ACC112 (cell line): ENCODE data around the gene TYK2.
"Not testable (repeated sequence)": the region's sequence is repeated elsewhere in the genome, so short reads cannot be mapped to it uniquely, and the experiment has no call there.

Experiments
- H2AFZ ChIP-seq: fragments of 200-600 bp; sonication (generic); one replicate; pipeline ENCODE4 v1.6.0; 2017; ENCODE audit warnings: antibody characterized with exemption, low read length; ENCODE audit not compliant: unreplicated experiment
- H3K27ac ChIP-seq: fragments of 200-600 bp; sonication (generic); 2 replicates; pipeline ENCODE4 v1.5.1; 2014; ENCODE audit warnings: low read depth, mild to moderate bottlenecking, antibody characterized with exemption, low read length, moderate library complexity
- H3K27me3 ChIP-seq: fragments of 200-600 bp; sonication (generic); 2 replicates; pipeline ENCODE4 v1.6.1; 2014; ENCODE audit warnings: mild to moderate bottlenecking, antibody characterized with exemption, low read length, moderate library complexity, mixed read lengths; ENCODE audit not compliant: insufficient read depth
- H3K36me3 ChIP-seq: fragments of 200-600 bp; sonication (generic); 2 replicates; pipeline ENCODE4 v1.6.1; 2016; ENCODE audit warnings: mild to moderate bottlenecking, antibody characterized with exemption, low read length, moderate library complexity, mixed read lengths; ENCODE audit not compliant: insufficient read depth
- H3K4me1 ChIP-seq: fragments of 200-600 bp; sonication (generic); one replicate; pipeline ENCODE4 v1.6.1; 2016; ENCODE audit warnings: low read length, mixed read lengths; ENCODE audit not compliant: insufficient read depth, unreplicated experiment, control insufficient read depth
- H3K4me3 ChIP-seq: fragments of 200-600 bp; sonication (generic); 2 replicates; pipeline ENCODE4 v1.5.1; 2014; ENCODE audit warnings: mild to moderate bottlenecking, low read depth, low read length
- H3K79me2 ChIP-seq: fragments of 200-600 bp; sonication (generic); one replicate; pipeline ENCODE4 v1.6.0; 2016; ENCODE audit warnings: low read length; ENCODE audit not compliant: control insufficient read depth, unreplicated experiment, insufficient read depth

TYK2 gene

DNA sequence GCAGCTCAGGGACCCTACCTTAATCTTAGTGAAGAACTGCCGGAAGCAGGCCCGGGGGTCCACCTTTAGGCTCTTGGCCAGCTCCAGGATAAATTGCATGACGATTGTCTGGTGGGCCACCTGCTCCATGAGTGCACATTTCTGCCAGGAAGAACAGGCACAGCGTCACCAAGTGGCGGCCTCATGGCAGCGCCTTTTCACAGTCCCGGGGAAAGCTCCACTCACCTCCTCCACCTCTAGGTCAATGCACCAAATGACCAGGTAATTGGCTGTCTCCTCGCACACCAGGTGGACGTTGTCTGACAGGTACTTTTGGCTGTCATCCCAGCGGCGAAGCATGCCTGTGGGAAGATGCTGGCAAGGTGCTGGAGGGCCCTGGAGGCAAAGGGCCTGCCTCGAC is 14.6 kb upstream of the TYK2 start:
- Histone ChIP-seq H3K79me2 (peaks cover 28% of the 10 kb centered on the region), H3K4me1 (no peaks in the 10 kb centered on the region), H3K27ac (no peak overlapping the region), H3K36me3 (0 out of 2 replicates have a peak, but pooled peaks cover 3% of the 10 kb centered on the region), H3K4me3 (no peak overlapping the region), H3K27me3 (no peaks in the 10 kb centered on the region), H2AFZ (no peak overlapping the region)

DNA sequence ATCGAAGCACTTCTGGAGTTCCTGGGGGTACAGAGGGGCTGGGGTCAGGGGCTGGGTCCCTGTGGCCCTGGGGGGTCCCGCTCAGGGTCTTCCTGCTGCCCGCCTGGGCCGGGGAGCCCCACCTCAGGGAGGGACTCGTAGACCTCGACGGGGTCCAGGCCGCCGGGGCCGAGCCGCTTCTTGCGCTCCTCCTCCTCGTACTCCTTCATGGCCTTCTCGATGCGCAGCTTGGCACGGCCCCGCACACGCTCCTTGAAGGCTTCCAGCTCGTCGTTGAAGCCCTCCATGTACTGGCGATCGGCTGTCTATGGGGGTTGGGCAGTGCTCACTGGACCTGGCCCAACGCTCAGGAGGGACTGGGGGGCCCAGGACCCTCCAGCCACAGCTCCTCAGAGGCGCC is 12.8 kb upstream of the TYK2 start:
- no peak overlapping the region for H3K27ac ChIP-seq
- H3K4me1 ChIP-seq = no peaks in the 10 kb centered on the region
- H2AFZ ChIP-seq = no peak overlapping the region
- no peak overlapping the region for H3K4me3 ChIP-seq
- no peaks in the 10 kb centered on the region for H3K27me3 ChIP-seq
- 0 out of 2 replicates have a peak, but pooled peaks cover 3% of the 10 kb centered on the region for H3K36me3 ChIP-seq
- peaks cover 12% of the 10 kb centered on the region for H3K79me2 ChIP-seq

DNA sequence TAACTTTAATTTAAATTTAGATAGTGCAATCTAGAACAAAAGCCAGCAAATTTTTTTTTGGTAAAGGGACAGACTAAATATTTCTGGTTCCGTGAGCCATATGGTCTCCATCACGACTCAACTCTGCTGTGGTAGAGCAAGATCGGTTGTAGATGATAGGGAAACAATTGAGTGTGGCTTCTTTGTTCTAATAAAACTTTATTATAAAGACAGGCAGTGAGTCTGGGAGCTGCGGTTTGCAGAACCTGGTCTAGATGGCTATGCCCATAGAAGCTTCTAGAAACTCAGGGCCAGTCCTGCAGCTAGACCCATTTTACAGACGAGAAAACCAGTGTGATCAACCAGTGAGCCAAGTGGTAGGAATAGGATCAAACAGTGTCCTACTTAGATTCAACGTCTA is 11.7 kb upstream of the TYK2 start:
- Histone ChIP-seq H3K4me1 (no peaks in the 10 kb centered on the region), H2AFZ (no peak overlapping the region), H3K4me3 (no peak overlapping the region), H3K36me3 (0 out of 2 replicates have a peak, but pooled peaks cover 3% of the 10 kb centered on the region), H3K79me2 (peaks cover 5% of the 10 kb centered on the region), H3K27me3 (no peaks in the 10 kb centered on the region), H3K27ac (no peak overlapping the region)

DNA sequence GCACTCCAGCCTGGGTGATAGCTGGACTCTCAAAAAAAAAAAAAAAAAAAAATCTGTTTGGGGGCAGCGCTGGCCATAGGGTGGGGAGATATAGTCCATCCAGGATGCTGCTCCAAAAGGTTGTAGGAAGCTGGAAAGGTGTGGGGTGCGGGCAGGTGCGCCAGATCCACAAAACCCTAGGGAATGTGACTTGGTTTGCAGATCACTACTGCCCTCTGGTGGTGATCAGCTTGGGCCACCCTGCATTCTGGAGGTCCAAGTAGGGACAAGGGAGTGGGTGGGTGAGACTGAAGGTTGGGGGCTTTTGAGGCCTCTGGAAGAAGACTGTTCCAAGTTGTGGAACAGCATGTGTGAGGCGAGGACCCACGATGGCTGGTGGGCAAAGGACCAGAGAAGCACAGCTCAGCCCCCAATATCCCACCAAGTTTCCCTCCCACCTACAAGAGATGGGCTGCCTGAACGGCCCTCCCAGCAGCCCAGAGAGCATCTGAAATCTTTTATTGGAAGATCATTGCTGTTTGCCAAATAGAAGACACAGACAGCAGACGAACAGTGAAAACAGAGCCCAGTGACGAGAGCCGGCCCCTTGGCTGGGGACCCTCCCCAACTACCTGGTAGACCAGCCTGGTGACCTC is 10.4 kb upstream of the TYK2 start:
- 0 out of 2 replicates have a peak, but pooled peaks cover 3% of the 10 kb centered on the region for H3K36me3 ChIP-seq
- H3K4me3 ChIP-seq = no peak overlapping the region
- no peak overlapping the region for H3K27ac ChIP-seq

DNA sequence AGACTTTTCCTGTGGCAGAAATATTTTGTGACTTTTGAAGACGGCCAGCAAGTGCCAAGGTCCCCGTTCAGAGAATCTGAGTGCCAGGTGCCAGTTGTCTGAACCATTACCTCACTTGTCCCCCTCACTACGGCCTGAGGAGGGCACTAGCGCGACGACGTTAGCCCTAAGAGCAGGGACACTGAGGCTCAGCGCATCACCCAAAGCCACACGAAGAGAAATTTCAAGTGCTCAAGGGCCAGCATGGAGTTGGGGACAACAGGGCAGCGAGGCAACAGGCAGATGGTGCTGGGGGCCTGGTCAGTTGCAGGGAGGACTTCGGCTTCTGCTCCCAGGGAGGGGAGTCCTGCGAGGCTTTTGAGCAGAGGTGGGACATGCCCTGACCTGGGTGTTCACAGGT is 9.5 kb upstream of the TYK2 start:
- H3K4me1 ChIP-seq = no peaks in the 10 kb centered on the region
- no peaks in the 10 kb centered on the region for H3K36me3 ChIP-seq
- no peak overlapping the region for H3K27ac ChIP-seq
- no peak overlapping the region for H2AFZ ChIP-seq
- H3K27me3 ChIP-seq = no peaks in the 10 kb centered on the region
- no peak overlapping the region for H3K4me3 ChIP-seq
- H3K79me2 ChIP-seq = no peaks in the 10 kb centered on the region

More for the DNA sequence above, 10.4 kb upstream of the TYK2 start:
- Histone ChIP-seq H3K4me1 (no peaks in the 10 kb centered on the region), H3K27me3 (no peaks in the 10 kb centered on the region), H3K79me2 (no peaks in the 10 kb centered on the region), H2AFZ (no peak overlapping the region)

DNA sequence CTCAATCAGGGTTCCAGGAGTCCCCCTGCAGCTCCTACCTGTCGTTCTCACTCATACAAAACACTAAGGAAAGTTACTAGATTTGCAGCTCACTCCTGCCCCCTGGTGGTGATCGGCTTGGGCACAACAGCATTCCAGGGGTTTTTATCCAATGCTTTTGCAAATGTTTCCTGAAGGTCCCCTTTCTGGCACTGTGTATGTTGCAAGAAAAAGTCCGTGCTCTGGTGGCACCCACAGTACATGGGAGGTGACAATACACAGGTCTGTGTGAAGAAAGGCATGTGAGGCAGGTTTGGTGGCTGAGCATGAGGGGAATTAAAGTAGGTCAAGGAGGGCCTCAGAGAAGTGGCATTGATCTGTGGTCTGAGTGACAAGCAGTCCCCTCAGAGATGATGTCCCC is 8.6 kb upstream of the TYK2 start:
- Histone ChIP-seq H3K4me3 (no peak overlapping the region), H3K36me3 (no peaks in the 10 kb centered on the region), H2AFZ (no peak overlapping the region), H3K4me1 (no peaks in the 10 kb centered on the region), H3K27ac (no peak overlapping the region), H3K79me2 (no peaks in the 10 kb centered on the region), H3K27me3 (no peaks in the 10 kb centered on the region)

DNA sequence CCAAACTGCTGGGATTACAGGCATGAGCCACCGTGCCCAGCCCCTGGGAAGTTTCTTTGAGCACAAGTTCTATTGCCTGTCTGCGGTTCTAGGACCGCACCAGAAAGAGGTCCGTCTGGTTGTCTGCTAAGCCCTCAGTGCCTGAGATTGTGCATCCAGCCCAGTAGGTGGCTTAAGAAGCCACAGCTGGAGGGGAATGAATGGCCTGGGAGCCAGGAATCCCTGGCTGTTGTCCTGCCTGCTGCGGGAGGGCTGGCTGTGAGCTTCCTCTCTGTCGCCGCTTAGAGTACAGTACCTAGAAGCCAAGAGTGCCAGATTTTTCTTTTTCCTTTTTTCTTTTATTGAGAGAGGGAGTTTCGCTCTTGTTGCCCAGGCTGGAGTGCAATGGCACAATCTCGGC is 4.2 kb upstream of the TYK2 start:
- Histone ChIP-seq H2AFZ (no peak overlapping the region), H3K4me1 (no peaks in the 10 kb centered on the region), H3K36me3 (no peaks in the 10 kb centered on the region), H3K4me3 (no peak overlapping the region), H3K27ac (no peak overlapping the region), H3K27me3 (no peaks in the 10 kb centered on the region), H3K79me2 (peaks cover 6% of the 10 kb centered on the region)

DNA sequence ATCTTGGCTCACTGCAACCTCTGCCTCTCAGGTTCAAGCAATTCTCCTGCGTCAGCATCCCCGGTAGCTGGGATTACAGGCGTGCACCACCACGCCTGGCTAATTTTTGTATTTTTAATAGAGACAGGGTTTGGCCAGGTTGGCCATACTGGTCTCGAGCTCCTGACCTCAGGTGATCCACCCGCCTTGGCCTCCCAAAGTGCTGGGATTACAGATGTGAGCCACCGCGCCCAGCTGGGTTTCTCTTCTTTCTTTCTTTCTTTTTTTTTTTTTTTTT is 2.8 kb upstream of the TYK2 start:
- H3K27ac ChIP-seq, H3K27me3 ChIP-seq: not testable (repeated sequence)

DNA sequence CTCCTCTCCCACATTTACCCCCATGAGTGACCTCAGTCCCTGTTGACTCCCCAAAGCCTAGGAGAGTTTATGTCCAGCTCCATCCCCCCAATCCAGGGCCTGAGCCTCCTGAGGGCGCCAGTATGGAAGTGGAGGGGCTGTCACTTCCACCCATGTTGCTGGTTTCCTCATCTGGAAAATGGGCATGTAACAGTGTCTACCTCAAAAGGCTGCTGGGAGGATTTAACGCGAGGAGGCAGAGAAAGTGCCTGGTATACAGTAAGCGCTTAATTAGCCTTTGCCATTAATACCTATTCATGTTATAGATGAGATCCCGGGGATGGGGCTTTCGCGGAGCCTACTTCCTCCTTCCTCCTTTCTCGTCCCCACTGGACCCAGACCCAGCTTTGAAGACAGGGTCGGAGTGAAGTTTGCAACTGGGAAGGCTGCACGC is 476 bp downstream of the TYK2 start:
- H3K4me3 ChIP-seq = peak overlapping the region; percentile 99
- H3K36me3 ChIP-seq = no peaks in the 10 kb centered on the region
- no peak overlapping the region; the same call in 1 of the 2 replicates for H3K27ac ChIP-seq
- no peaks in the 10 kb centered on the region for H3K27me3 ChIP-seq
- H3K4me1 ChIP-seq = no peaks in the 10 kb centered on the region
- H2AFZ ChIP-seq = peak overlapping the region; percentile 93
- peaks cover 9% of the 10 kb centered on the region for H3K79me2 ChIP-seq

More for the DNA sequence above, 2.8 kb upstream of the TYK2 start:
- H3K4me1 ChIP-seq, H3K4me3 ChIP-seq, H3K36me3 ChIP-seq, H3K79me2 ChIP-seq, H2AFZ ChIP-seq: not testable (repeated sequence)

DNA sequence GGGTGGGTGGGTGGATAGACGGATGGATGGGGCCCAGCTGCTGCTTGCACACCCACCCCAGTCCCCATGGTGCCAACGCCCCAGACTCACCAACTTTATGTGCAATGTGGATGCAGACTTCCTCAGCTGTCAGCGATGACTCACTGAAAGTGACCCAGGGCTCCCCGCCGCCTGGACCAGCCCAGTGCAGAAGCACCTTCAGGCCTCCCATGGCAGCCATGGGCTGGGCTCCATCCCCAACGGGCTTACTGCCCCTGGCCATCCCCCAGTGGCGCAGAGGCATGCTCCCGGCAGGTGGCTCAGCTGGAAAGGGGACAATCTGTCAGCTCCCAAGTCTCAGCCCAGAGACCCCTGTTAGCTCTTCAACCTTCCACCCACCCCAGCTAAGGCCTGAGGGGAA is 2.2 kb downstream of the TYK2 start:
- H3K4me1 ChIP-seq = no peaks in the 10 kb centered on the region
- no peaks in the 10 kb centered on the region for H3K27me3 ChIP-seq
- H3K36me3 ChIP-seq = no peaks in the 10 kb centered on the region
- H3K27ac ChIP-seq = no peak overlapping the region
- no peak overlapping the region for H2AFZ ChIP-seq
- H3K4me3 ChIP-seq = no peak overlapping the region
- peaks cover 9% of the 10 kb centered on the region for H3K79me2 ChIP-seq

DNA sequence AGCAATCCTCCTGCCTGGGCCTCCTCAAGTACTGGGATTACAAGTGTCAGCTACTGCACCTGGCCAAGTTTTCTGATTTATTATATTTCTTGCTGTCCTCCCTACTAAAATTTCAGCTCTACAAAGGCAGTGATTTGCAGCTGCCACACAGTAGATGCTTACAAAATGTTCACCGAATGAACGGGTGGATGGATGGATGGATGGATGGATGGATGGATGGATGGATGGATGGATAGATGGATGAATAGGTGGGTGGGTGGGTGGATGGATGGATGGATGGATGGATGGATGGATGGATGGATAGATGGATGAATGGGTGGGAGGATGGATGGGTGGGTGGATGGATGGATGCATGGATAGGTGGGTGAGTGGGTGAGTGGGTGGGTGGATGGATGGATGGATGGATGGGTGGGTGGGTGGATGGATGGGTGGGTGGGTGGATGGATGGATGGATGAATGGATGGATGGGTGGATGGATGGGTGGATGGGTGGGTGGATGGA is 3.2 kb downstream of the TYK2 start:
- not testable (repeated sequence) for H2AFZ ChIP-seq, H3K4me1 ChIP-seq, H3K4me3 ChIP-seq, H3K79me2 ChIP-seq, H3K27me3 ChIP-seq, H3K27ac ChIP-seq, H3K36me3 ChIP-seq
